HepG2 (cell line): Measurements from ENCODE around the gene CLDN5.

Experiments used
- CTCF ChIP-seq: sonication (generic); formaldehyde crosslinking; IDR thresholded peaks from 2 replicates; pipeline ENCODE4 v1.5.0; 2020; ENCODE audit warnings: mild to moderate bottlenecking, missing genetic modification reagents, moderate library complexity
- ELF4 ChIP-seq: sonication (generic); formaldehyde crosslinking; IDR thresholded peaks from 2 replicates; pipeline ENCODE4 v1.5.0; 2020; ENCODE audit warnings: missing genetic modification reagents, mild to moderate bottlenecking, moderate library complexity, borderline replicate concordance
- EP300 ChIP-seq, 3 experiments: sonication (generic) in 1 of 3; formaldehyde crosslinking in 1 of 3; IDR thresholded peaks; 2 replicates each; pipeline versions ENCODE4 v1.5.1 to v1.6.1; 2011 to 2020; ENCODE audit warnings: low read depth in 2 of 3, low read length in 2 of 3, borderline replicate concordance in 1 of 3, improper control_type of control experiment in 1 of 3, mild to moderate bottlenecking in 1 of 3, missing genetic modification reagents in 1 of 3, moderate library complexity in 1 of 3
- GPN1 ChIP-seq: sonication (generic); formaldehyde crosslinking; IDR thresholded peaks from 2 replicates; pipeline ENCODE4 v1.5.1; 2020; ENCODE audit warnings: missing genetic modification reagents, borderline replicate concordance
- GZF1 ChIP-seq: sonication (generic); formaldehyde crosslinking; IDR thresholded peaks from 2 replicates; pipeline ENCODE4 v1.5.1; 2020; ENCODE audit warnings: mild to moderate bottlenecking, missing genetic modification reagents
- IRF9 ChIP-seq: sonication (generic); formaldehyde crosslinking; IDR thresholded peaks from 2 replicates; pipeline ENCODE4 v1.8.0; 2022; ENCODE audit warnings: missing genetic modification reagents, mild to moderate bottlenecking, borderline replicate concordance
- LRRFIP1 ChIP-seq: sonication (generic); formaldehyde crosslinking; conservative IDR thresholded peaks from 2 replicates; pipeline ENCODE4 v1.4.0; 2020; ENCODE audit warnings: missing genetic modification reagents
- NR3C1 ChIP-seq: sonication (generic); formaldehyde crosslinking; IDR thresholded peaks from 2 replicates; pipeline ENCODE4 v1.4.0; 2020; ENCODE audit warnings: missing genetic modification reagents
- TOE1 ChIP-seq: sonication (generic); formaldehyde crosslinking; IDR thresholded peaks from 2 replicates; pipeline ENCODE4 v1.4.0; 2020; ENCODE audit warnings: mild to moderate bottlenecking, missing genetic modification reagents
- ZBTB21 ChIP-seq: sonication (generic); formaldehyde crosslinking; IDR thresholded peaks from 2 replicates; pipeline ENCODE4 v1.4.0; 2020; ENCODE audit warnings: missing genetic modification reagents
- ZFP91 ChIP-seq: sonication (generic); formaldehyde crosslinking; IDR thresholded peaks from 2 replicates; pipeline ENCODE4 v1.9.0; 2022; ENCODE audit warnings: missing genetic modification reagents, mild to moderate bottlenecking, borderline replicate concordance
- ZNF326 ChIP-seq: sonication (generic); formaldehyde crosslinking; IDR thresholded peaks from 2 replicates; pipeline ENCODE4 v1.4.0; 2020; ENCODE audit warnings: missing genetic modification reagents, borderline replicate concordance
- ZNF496 ChIP-seq: sonication (generic); formaldehyde crosslinking; IDR thresholded peaks from 2 replicates; pipeline ENCODE4 v1.8.1; 2023; ENCODE audit warnings: mild to moderate bottlenecking, moderate library complexity, missing genetic modification reagents; ENCODE audit not compliant: insufficient replicate concordance
- ZSCAN29 ChIP-seq: sonication (generic); formaldehyde crosslinking; conservative IDR thresholded peaks from 2 replicates; pipeline ENCODE4 v1.4.0; 2020; ENCODE audit warnings: mild to moderate bottlenecking, missing genetic modification reagents

- TF ChIP-seq ZNF326, result no peak
- no peak for TF ChIP-seq ZBTB21 (CRISPR knock-in tag)
- no peak for TF ChIP-seq NR3C1
- TF ChIP-seq ZSCAN29 (CRISPR knock-in tag), result no peak
- TF ChIP-seq ZFP91, result no peak
- TF ChIP-seq LRRFIP1, result no peak
- no peak for TF ChIP-seq IRF9
- no peak for TF ChIP-seq CTCF (CRISPR knock-in tag)
- TF ChIP-seq ELF4 (CRISPR knock-in tag), result no peak
- TF ChIP-seq TOE1, result no peak
- TF ChIP-seq EP300 (IDR thresholded peaks at IDR 0.05; ENCODE audit: low read depth in 2 of 2, low read length in 2 of 2), result no peak
- TF ChIP-seq EP300 (CRISPR knock-in tag; IDR thresholded peaks at IDR 0.05; ENCODE audit: borderline replicate concordance), result no peak
- no peak for TF ChIP-seq ZNF496 (CRISPR knock-in tag)
- TF ChIP-seq GZF1 (CRISPR knock-in tag), result no peak
- no peak for TF ChIP-seq GPN1
These were observed 27.9 kb downstream of the CLDN5 start for GRCh38 chr22:19496324-19496630.
